Coronary artery (tissue), 2 donors: ENCODE results near the gene FBXL20.

Source experiments
- DNase-seq: peaks from one replicate; pipeline ENCODE4 v3.0.0-alpha.2; 2017; ENCODE audit warnings: low spot score
- H3K27ac ChIP-seq, 2 donors: fragments of 200-600 bp; sonication (generic); one replicate each; pipeline ENCODE4 v1.5.1; 2016 to 2019
- H3K4me3 ChIP-seq: fragments of 200-600 bp; sonication (generic); 2 replicates; pipeline ENCODE4 v1.5.1; 2016; ENCODE audit warnings: mild to moderate bottlenecking, moderate library complexity
- TF ChIP-seq, protein P1 (sequence below): fragments of 200-600 bp; sonication (generic); IDR thresholded peaks from one replicate; pipeline ENCODE4 v1.5.1; 2019; ENCODE audit warnings: antibody characterized with exemption

Gene FBXL20

DNA sequence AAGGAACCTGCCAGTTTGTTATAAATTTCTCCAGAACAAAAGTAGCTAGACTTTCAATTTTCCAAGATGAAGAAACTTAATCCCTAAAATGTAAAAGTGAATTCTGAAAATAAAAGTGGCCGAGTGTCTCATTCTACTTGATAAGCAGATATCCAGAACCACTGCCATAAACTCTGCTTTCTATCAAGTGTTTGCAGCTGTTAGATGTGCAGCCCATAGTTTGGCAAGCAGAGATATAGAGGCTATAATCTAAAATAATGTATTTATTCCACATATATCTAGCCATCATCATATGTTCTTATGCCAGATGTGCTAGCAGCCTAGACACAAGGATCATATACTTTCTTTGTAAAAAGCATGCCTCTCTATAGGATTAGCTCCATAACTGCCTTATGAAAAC is 14.7 kb upstream of the FBXL20 start:
- no peak for DNase-seq
- Histone ChIP-seq H3K27ac (no peak overlapping the region), H3K4me3 (no peak overlapping the region)
- TF ChIP-seq, protein P1, sequence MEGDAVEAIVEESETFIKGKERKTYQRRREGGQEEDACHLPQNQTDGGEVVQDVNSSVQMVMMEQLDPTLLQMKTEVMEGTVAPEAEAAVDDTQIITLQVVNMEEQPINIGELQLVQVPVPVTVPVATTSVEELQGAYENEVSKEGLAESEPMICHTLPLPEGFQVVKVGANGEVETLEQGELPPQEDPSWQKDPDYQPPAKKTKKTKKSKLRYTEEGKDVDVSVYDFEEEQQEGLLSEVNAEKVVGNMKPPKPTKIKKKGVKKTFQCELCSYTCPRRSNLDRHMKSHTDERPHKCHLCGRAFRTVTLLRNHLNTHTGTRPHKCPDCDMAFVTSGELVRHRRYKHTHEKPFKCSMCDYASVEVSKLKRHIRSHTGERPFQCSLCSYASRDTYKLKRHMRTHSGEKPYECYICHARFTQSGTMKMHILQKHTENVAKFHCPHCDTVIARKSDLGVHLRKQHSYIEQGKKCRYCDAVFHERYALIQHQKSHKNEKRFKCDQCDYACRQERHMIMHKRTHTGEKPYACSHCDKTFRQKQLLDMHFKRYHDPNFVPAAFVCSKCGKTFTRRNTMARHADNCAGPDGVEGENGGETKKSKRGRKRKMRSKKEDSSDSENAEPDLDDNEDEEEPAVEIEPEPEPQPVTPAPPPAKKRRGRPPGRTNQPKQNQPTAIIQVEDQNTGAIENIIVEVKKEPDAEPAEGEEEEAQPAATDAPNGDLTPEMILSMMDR = no peak

DNA sequence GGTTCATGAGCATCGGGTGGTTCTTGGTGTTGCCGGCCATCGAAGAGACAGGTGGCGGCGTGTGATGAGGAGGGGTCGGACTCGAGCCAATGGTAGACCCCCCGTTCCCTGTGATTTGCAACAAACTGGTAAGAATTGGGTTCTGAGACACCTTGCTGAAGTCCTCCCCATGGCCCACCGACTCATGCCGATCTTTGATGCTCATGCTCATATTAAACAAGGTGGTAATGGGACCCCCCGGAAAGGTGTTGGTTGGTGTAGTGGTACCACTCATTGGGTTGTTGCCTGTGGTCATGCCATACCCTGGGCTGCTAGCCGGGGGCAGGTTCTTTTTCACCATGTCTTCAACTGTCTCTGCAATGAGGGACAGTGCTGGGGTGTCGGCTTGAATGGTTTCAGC is 8.9 kb upstream of the FBXL20 start:
- no peak overlapping the region for H3K27ac ChIP-seq
- TF ChIP-seq, protein P1 = no peak
- H3K4me3 ChIP-seq = no peak overlapping the region
- DNase-seq = no peak

DNA sequence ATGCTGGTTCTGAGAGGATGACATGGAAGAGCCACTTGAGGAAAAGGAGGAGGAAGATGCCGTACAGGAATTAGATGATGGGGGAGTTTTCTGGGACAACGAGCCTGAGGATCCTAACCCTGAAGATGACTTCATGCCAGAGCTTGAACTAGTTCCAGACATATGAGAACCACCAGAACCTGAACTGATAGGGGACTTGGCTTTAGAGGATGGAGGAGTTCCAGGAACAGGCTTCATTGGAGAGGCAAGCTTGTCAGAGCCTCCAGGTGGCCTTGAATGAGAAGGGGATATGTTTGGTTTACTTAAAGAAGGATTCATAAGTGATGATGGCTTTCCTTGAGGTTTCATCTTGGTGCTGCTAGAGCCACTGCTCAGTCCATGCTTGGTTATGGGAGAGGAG is 6.9 kb upstream of the FBXL20 start:
- H3K4me3 ChIP-seq = no peak overlapping the region
- TF ChIP-seq, protein P1 = no peak
- DNase-seq = no peak
- H3K27ac ChIP-seq = no peak overlapping the region

DNA sequence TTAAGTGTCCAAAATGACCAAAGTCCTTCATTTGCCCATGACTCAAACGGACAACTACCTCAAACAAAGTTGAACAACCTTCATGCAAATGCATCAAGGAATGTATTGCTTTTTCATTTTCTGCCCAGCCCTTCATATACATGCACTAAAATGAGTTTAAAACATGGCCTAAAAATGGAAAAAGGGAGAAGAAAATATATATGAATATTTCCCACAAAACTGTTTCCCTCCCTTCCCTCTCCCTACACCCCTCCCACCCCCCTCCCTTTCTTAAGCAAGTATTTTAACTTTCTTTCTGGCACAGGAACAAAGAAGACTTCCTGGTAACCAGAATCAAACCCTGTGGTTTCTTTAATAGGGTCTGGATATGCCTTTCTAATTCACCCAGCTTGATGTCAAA is 5.5 kb upstream of the FBXL20 start:
- H3K27ac ChIP-seq = no peak overlapping the region
- TF ChIP-seq, protein P1 = no peak
- no peak for DNase-seq
- no peak overlapping the region for H3K4me3 ChIP-seq

DNA sequence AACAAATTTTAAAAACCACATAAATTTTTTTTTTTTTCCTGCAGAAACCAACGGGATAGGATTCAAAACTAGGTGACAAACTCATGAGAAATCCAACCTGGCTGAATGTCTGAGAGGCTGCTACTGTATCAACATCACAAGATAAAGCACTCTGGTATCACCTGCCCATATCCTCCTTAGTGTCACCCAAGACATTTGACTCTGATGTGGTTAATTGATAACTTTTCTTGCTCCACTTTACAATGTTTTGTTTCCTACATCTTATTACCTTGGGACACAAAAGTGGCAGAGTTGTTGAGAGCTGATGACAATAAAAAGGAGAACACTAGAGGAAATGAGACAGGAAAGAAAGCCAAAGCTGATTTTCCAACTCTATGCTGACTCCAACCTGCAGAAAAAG is 4.0 kb upstream of the FBXL20 start:
- Histone ChIP-seq H3K27ac (no peak overlapping the region), H3K4me3 (no peak overlapping the region)
- TF ChIP-seq, protein P1 = no peak
- no peak for DNase-seq

DNA sequence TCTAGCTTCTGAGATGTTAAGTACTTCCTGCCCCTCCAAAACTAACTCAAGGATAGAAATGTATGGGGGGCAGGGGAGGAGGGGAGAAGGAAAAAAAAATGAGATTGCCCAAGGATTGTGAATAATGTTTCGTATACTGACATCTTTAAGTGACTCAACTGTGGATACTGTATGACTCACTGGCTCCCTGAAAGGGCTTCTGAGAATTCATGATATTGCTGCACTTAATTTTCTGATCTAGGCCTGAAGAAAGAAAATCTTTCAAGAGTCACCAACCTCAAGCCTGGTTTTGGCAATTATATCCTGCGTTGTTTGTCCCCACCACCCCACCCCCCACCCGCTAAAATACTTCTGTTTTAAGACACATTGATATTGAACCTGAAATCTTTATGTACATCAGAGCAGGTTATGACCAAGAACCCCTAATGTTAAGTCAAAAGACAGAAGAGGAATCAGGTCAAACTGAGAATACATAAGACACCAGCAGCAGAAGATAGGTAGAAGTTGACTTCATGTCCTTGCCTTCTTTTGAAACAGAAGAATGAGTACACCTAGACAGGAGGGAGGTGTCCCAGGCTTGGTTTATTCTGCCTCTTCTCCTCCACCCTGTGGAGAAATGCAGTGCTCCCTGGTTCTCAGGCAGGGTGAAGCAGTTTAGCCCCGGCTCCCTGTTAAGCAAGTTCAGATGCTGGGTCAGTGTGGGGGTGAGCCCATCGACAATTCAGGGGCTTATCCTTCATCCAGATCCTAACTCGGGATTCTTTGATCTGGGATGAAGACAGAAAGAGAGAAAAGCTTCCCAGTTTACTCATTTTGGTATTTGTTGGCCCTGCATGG is 3.3 kb upstream of the FBXL20 start:
- Histone ChIP-seq H3K27ac (no peak overlapping the region), H3K4me3 (no peak overlapping the region)
- DNase-seq = no peak
- TF ChIP-seq, protein P1 = no peak
